Immature natural killer cell (primary cell): ENCODE measurements around the gene EPS8L1. TPM values are rescaled to one million over a fixed set of nuclear protein-coding genes. Genes with fewer than 3 reads are reported as not detected.
A peak's percentile ranks its signal among the peaks of the same experiment; 100 is the strongest.

Source experiments
- DNase-seq, 3 donors: peaks; one replicate each; pipeline ENCODE4 v3.0.0; 2022; ENCODE audit warnings: mixed read lengths in 1 of 3
- H3K27ac Mint-ChIP-seq, 6 donors: one replicate each; pipeline ENCODE4 v1.8.0; 2020; ENCODE audit warnings: mixed read lengths in 6 of 6, mild to moderate bottlenecking in 5 of 6, inconsistent platforms in 4 of 6, moderate library complexity in 3 of 6
- H3K27me3 Mint-ChIP-seq, 3 donors: one replicate each; pipeline ENCODE4 v1.8.0; 2020 to 2021; ENCODE audit warnings: low read depth in 3 of 3, mild to moderate bottlenecking in 3 of 3, mixed read lengths in 3 of 3, moderate library complexity in 3 of 3, inconsistent platforms in 1 of 3
- H3K36me3 Mint-ChIP-seq, 3 donors: one replicate each; pipeline ENCODE4 v1.8.0; 2020; ENCODE audit warnings: mixed read lengths in 3 of 3, inconsistent platforms in 2 of 3, mild to moderate bottlenecking in 2 of 3
- H3K4me1 Mint-ChIP-seq, 2 donors: one replicate each; pipeline ENCODE4 v1.8.0; 2020; ENCODE audit warnings: inconsistent platforms in 2 of 2, mild to moderate bottlenecking in 2 of 2, mixed read lengths in 2 of 2, moderate library complexity in 1 of 2
- H3K4me3 Mint-ChIP-seq, 5 donors: one replicate each; pipeline ENCODE4 v1.8.0; 2020; ENCODE audit warnings: mild to moderate bottlenecking in 5 of 5, mixed read lengths in 5 of 5, inconsistent platforms in 3 of 5, moderate library complexity in 3 of 5
- H3K9me3 Mint-ChIP-seq, 6 donors: one replicate each; pipeline ENCODE4 v1.8.0; 2020; ENCODE audit warnings: mild to moderate bottlenecking in 6 of 6, mixed read lengths in 6 of 6, inconsistent platforms in 4 of 6, moderate library complexity in 3 of 6
- polyA plus RNA-seq, 3 donors: library from polyadenylated mRNA; unstranded; fragments of 300-500 nt; fragmentation: Illumina TruSeq; gene quantifications; one replicate each; pipeline ENCODE4 v1.2.3, GENCODE V29; 2021

EPS8L1 gene
- polyA plus RNA-seq, 3 donors from 2014 or later: 4.5 to 7.3 (median 6.4) TPM

DNA sequence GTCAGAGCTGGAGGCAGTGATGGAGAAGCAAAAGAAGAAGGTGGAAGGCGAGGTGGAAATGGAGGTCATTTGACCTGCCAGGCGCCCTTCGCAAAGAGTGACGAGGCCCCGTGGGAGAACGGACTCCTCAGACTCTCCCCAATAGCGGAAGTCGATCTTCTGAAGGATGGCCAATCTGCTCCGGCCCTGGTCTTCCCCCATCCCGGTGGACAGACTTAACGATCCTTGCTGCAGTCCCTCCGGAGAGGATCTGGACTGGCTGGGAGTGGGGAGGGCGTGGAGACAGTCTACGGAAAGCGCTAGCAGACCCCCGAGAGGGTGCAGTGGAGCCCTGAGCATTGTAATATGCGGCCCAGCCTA, 11.9 kb downstream of the EPS8L1 start:
- H3K27me3 Mint-ChIP-seq: peaks cover 8 to 24% (median 19%) of the 10 kb centered on the region in 3 donors
- H3K9me3 Mint-ChIP-seq: no peaks in the 10 kb centered on the region
- no peak overlapping the region for H3K27ac Mint-ChIP-seq
- H3K36me3 Mint-ChIP-seq: peaks cover 0 to 17% (median 0%) of the 10 kb centered on the region in 3 donors
- peak overlapping the region; percentile 63 to 83 (median 77) for H3K4me3 Mint-ChIP-seq
- DNase-seq: no peak
- peaks cover 21 to 28% of the 10 kb centered on the region in 2 donors for H3K4me1 Mint-ChIP-seq

DNA sequence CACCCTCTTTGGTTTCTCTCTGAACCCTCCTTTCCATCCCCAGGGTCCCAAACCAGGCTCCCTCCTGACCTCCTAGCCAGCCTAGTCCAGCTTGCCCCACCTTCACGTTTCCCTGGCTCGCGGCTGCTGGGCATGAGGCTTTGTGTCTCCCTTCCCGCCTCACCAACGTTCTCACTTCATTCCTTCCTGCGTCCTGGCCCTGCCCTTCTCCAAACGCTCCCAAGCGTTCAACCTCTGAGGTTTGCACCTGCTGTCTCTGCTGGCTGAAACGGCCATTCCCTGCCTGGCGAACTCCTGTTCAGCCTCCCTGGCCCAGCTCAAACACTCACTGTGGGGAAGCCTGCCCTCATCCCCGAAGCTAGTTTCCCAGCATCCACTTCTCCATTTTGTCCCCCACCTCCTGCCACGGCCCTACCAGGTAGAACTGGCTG, 12.4 kb downstream of the EPS8L1 start:
- H3K9me3 Mint-ChIP-seq: no peaks in the 10 kb centered on the region
- H3K4me3 Mint-ChIP-seq: peak overlapping the region; percentile 66 to 86 (median 77)
- peaks cover 0 to 17% (median 0%) of the 10 kb centered on the region in 3 donors for H3K36me3 Mint-ChIP-seq
- DNase-seq: no peak
- H3K4me1 Mint-ChIP-seq: peaks cover 18 to 23% of the 10 kb centered on the region in 2 donors
- H3K27me3 Mint-ChIP-seq: peaks cover 7 to 20% (median 16%) of the 10 kb centered on the region in 3 donors
- peak overlapping the region in 2 of 6 donors; percentile 31 to 54 for H3K27ac Mint-ChIP-seq

DNA sequence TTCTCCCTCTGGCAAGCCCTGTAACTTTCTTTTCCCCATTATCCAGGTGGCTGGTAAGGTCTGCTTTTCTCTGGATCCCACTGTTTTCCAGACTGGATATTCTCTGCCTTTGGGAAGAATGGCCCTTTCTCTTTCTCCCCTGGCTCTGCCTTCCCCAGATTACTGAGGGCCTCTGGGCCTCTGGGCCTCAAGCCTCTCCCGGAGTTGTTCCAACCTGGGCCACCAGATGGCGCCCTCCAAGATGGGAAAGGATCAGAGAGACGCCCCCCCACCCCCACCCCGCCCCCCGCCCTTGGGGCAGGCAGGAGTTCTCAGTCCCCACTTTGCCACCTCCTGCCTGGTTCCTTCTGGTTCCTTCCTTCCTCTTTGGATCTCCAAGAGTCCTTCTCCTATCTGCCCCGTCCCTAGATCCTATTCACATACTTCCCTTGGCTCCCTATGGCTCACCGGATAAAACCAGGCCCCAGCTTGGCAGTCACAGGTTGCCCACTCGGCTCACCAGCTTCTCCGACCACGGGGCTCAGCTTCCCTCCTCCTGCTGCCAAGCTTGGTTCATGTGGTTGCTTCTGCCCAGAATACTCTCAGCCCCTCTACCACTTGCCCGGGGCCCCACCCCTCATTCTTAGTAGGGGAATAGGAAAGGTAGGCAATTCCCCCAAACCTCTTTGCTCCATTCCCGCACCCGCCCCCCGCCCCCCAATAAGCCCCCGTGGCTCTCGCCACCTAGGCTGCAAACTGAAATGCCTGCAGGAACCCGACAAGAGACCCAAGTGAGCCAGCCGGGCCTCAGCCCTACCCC, 13.1 kb downstream of the EPS8L1 start:
- Mint-ChIP-seq H3K9me3 (no peaks in the 10 kb centered on the region), H3K4me3 (peak overlapping the region; percentile 66 to 86 (median 77)), H3K4me1 (peaks cover 18 to 23% of the 10 kb centered on the region in 2 donors), H3K27ac (peak overlapping the region in 2 of 6 donors; percentile 64 to 79), H3K36me3 (peaks cover 0 to 17% (median 0%) of the 10 kb centered on the region in 3 donors), H3K27me3 (peaks cover 7 to 19% (median 16%) of the 10 kb centered on the region in 3 donors)
- peak; percentile 67 to 70 (median 69) for DNase-seq

DNA sequence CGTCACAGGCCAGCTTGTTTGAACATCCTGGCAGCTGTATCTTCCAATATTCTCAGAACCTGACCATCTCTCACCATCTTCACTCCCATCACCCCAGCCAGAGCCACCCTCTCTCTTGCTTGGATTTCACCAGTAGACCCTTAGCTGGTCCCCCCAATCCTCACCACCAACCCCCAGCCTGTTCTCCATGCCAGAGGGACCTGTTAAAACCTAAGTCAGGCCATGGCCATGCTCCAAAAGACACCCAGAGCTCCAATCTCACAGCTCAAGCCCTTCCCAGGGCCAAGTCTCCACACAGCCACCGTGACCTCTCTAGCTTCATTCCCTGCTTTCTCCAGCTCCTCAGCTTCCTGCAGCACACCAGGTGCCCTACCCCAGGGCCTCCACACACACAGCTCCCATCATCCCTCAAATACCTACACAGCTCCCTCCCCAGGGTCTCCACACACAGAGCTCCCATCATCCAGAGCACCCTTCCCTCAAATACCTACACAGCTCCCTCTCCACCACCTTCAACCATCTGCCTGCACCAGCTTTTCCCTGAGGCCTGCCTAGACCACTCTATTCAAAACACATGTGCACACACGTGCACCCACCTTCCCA, 13.8 kb downstream of the EPS8L1 start:
- no peak for DNase-seq
- H3K36me3 Mint-ChIP-seq: peaks cover 0 to 17% (median 0%) of the 10 kb centered on the region in 3 donors
- peaks cover 18 to 23% of the 10 kb centered on the region in 2 donors for H3K4me1 Mint-ChIP-seq
- H3K27ac Mint-ChIP-seq: peak overlapping the region in 1 of 6 donors; percentile 20
- H3K9me3 Mint-ChIP-seq: no peaks in the 10 kb centered on the region
- H3K27me3 Mint-ChIP-seq: peaks cover 7 to 16% (median 15%) of the 10 kb centered on the region in 3 donors
- H3K4me3 Mint-ChIP-seq: peak overlapping the region in 1 of 5 donors; percentile 12

DNA sequence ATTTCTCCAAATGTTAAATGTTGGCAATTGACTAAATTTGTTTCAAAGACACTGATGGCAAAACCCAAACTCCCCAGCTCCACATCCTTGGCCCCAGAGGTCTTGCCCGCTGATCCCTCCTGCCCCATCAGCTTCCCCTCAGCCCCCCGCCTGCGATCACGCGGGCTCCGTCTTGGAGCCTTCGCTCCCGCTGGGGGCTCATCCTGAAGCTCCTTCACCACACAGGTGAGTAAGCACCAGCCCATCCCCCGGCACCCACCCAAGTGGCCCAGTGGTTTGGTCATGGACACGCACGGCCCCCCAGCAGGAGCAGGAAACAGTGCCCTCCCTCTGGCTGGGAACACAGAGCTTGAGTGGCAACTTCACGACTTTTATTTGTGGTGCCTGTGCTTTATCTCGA, 14.9 kb downstream of the EPS8L1 start:
- H3K27ac Mint-ChIP-seq: no peak overlapping the region
- peaks cover 7 to 15% (median 12%) of the 10 kb centered on the region in 3 donors for H3K27me3 Mint-ChIP-seq
- peaks cover 18 to 23% of the 10 kb centered on the region in 2 donors for H3K4me1 Mint-ChIP-seq
- no peak for DNase-seq
- H3K9me3 Mint-ChIP-seq: no peaks in the 10 kb centered on the region
- no peak overlapping the region for H3K4me3 Mint-ChIP-seq
- peaks cover 0 to 20% (median 0%) of the 10 kb centered on the region in 3 donors for H3K36me3 Mint-ChIP-seq

DNA sequence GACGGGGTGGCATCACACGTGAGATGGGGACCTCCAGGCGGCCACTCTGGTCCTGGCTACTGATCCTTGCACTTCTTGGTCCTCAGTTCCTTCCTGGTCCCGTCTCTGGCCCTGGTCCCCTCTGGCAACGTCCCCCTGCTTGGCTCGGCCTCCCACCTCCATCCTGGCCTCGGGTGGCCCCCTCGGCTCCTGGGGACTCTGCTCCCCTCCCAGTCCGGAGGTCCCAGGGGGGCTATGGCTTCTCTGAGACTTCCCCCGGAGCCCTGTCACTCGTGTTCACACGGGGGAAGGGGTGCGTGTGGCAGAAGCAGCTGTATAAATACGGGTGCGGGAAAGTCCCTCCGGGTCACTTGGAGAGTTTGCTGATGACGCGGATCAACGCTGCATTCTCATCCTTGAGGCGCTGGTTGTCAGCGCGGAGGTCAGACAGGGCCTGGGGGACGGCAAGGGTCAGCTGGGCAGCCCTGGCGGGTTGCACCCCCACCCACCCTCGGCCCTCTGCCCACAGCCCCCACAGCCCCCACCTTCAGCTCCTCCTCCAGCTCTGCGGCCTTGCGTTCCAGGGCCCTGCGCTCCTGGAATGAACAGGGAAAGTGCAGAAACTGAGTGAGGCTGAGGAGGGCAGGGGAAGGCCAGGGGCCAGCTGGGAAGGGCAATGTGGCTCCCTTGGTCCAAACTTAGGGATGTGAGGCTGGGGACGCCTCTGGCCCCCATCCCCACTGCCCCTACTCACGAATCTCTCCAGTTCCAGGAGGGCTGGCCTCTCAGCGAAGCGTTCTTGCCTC, 15.6 kb downstream of the EPS8L1 start:
- Mint-ChIP-seq H3K4me3 (no peak overlapping the region), H3K36me3 (peaks cover 0 to 20% (median 0%) of the 10 kb centered on the region in 3 donors), H3K4me1 (peaks cover 18 to 23% of the 10 kb centered on the region in 2 donors), H3K27ac (no peak overlapping the region), H3K9me3 (no peaks in the 10 kb centered on the region), H3K27me3 (peaks cover 7 to 12% (median 12%) of the 10 kb centered on the region in 3 donors)
- DNase-seq: no peak

DNA sequence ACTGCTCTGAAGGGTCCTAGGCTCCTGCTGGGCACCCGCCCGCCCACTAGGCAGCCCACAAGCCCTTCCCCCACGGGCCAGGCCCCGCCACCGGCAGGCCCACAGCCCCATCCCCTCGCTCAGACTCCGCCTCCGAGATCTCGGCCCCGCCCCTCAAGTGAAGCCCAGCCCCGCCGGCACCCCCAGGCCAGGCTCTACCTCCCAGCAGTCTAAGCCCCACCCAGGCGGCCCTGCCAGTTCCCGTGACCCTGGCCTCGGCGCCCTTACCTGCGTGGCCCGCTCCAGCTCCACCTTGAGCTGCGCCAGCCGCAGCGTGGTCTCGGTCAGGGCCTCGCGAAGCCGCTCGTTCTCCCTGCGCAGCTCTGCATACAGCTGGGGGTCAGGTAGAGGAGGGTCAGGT, 16.3 kb downstream of the EPS8L1 start:
- peaks cover 0 to 20% (median 0%) of the 10 kb centered on the region in 3 donors for H3K36me3 Mint-ChIP-seq
- H3K27ac Mint-ChIP-seq: no peak overlapping the region
- no peaks in the 10 kb centered on the region for H3K9me3 Mint-ChIP-seq
- peaks cover 7 to 12% (median 11%) of the 10 kb centered on the region in 3 donors for H3K27me3 Mint-ChIP-seq
- no peak for DNase-seq
- no peak overlapping the region for H3K4me3 Mint-ChIP-seq
- H3K4me1 Mint-ChIP-seq: peaks cover 16 to 21% of the 10 kb centered on the region in 2 donors

DNA sequence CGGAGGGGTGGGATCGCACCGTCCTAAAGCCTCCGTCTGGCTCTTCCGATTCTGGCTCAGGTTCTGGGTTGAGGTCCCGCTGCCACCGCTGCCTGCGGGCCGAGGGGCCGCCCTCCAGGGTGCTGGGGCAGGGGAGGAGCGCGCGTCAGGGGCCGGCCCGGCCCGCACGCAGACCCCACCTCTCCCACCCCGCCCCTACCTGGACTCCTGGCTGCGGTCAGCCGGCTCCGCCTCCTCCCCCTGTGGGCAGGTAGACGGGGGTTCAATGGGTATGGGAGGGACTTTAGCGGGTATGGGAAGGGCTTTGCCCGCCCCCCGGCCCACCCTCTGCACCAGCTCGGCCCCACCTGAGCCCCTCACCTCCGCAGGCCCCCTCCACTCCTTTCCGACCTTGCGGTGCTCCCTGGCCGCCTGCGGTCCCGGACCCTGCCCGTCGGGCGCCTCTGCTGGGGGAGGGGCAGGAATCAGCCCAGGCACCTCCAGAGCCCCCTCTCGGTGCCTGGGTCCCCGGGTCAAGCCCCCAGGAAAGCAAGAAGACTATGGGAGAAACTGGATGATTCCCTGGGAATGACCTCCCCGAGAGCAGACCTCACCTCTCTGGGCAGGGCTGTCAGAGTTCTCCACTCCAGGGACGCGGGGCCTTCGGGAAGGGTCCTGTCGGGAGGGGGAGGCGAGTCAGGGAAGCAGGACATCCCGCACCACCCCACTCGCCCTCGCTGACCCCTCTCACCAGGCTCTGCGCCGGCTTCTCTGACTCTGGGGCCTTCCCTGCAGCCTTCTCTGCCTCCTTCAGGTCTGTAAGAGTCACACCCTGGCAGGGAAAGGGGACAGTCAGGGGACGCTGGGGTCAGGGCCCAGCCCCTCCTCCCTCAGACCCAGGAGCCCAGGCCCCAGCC, 17.0 kb downstream of the EPS8L1 start:
- Mint-ChIP-seq H3K9me3 (no peaks in the 10 kb centered on the region), H3K4me1 (peaks cover 9 to 13% of the 10 kb centered on the region in 2 donors), H3K27me3 (peaks cover 3 to 8% (median 7%) of the 10 kb centered on the region in 3 donors), H3K4me3 (no peak overlapping the region), H3K36me3 (peaks cover 0 to 20% (median 0%) of the 10 kb centered on the region in 3 donors), H3K27ac (no peak overlapping the region)
- DNase-seq: no peak

DNA sequence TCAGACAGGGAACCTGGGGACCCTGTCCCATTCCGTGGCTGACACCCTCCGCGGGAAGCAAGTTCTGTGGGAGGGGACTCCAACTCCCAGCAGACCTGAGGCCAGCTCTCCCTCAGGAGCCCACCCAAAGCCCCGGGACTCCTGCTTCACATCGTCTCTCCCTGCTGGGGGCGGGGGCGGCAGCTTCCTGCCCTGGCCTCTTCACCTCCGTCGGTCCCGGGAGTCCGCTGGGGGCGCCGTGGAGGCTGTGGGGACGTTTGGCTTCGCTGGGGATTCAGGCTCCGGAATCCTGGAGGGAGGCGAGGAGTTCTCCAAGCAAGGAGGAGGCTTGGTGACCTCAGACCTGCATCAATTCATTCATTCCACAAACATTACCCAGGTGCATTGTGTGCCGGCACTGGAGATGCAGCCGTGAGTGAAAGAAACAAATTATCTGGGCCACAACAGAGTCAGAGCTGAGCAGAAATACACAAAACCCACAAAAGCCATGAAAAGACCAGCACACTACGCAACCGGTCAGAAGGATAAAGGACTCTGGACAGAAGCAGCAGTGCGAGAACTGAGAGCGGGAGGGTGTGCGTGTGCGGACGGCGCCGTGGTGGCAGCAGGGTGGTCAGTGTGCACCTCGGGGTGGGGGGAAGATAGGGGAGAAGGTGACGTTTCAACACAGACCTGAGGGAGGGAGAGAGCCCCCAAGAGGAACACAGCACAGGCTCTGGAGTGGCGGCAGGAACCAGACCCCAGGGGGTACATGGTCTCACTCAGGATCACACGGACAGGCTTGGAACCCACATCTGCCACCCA, 19.0 kb downstream of the EPS8L1 start:
- Mint-ChIP-seq H3K9me3 (no peaks in the 10 kb centered on the region), H3K4me1 (peaks cover 0 to 3% of the 10 kb centered on the region in 2 donors), H3K27me3 (peaks cover 0 to 4% (median 0%) of the 10 kb centered on the region in 3 donors), H3K27ac (no peak overlapping the region), H3K4me3 (no peak overlapping the region), H3K36me3 (peaks cover 0 to 12% (median 0%) of the 10 kb centered on the region in 3 donors)
- no peak for DNase-seq

DNA sequence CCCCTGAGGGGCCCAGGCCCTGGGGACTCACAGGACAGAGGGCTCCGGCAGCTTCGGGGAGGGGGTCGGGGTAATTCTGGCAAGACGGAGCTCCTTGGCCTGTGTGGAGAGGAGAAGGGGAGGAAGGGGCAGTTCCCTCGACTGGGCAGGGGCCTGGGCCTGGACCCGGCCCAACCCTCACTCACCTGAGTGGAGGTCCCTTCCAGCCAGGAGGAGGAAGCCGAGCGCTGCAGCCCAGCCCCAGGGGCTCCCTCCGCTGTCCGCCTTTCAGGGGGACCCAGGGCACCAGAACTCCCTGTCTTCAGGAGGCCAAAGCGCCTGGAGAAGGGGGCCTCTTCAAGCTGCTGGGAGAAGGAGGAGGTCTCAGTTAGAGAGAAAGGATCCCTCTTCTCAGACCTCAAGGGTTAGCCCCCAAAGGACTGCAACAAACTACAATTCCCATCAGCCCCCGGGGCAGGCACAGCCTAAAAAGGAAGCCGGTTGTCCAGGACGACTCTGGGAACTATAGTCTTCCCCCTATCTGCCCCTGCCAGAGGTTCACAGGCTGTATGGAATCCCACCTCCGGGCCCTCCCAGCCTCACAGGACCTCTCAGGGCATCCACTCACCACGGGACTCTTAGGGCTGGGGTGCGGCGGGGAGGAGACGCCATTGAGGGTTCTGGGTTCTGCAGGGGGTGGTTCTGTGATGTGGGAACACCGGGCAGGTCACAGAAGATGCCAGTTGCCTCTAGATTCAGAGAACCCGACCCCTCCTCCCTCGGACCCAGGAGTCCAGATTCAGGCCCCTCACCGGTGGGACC, 19.8 kb downstream of the EPS8L1 start:
- H3K36me3 Mint-ChIP-seq: peaks cover 0 to 12% (median 0%) of the 10 kb centered on the region in 3 donors
- no peaks in the 10 kb centered on the region for H3K9me3 Mint-ChIP-seq
- DNase-seq: no peak
- no peak overlapping the region for H3K27ac Mint-ChIP-seq
- peaks cover 0 to 3% of the 10 kb centered on the region in 2 donors for H3K4me1 Mint-ChIP-seq
- peaks cover 0 to 2% (median 1%) of the 10 kb centered on the region in 3 donors for H3K27me3 Mint-ChIP-seq
- no peak overlapping the region for H3K4me3 Mint-ChIP-seq

DNA sequence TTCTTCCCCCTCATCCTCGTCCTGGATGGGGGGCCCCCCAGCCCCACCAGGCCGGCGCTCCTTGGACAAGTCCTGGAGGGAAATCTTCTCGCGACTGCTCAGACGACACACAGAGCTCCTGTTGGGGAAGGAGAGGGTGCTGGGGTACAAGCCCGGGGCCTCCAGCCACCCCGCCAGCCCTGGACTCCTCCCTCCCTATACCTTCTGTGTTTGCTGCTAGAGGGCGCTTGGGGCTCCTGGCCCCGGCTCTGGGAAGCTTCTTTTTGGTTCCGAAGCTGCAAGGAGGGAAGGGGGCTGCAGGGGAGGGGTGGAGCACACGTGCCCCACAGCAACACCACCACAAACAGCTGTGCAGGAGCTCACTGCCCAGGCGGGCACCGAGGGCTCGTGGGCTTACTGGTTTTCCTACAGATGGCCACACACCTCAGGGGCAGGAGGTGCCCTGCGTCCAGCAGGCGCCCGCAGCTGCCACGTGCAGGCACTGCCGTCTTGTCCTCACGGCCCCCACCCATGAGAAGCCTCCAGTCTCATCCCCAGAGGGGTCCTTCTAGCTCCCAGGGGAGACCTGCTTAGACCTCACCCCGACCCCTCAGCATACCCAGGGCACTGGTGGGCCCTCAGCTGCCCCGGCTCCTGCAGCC, 20.5 kb downstream of the EPS8L1 start:
- Mint-ChIP-seq H3K9me3 (no peaks in the 10 kb centered on the region), H3K27me3 (peaks cover 0 to 2% (median 1%) of the 10 kb centered on the region in 3 donors), H3K36me3 (peaks cover 0 to 9% (median 0%) of the 10 kb centered on the region in 3 donors), H3K4me3 (no peak overlapping the region), H3K4me1 (peaks cover 0 to 3% of the 10 kb centered on the region in 2 donors), H3K27ac (no peak overlapping the region)
- DNase-seq: no peak
